Femur (tissue), 1 donor: ENCODE results near the gene OSBPL1A.

Experiments used
- DNase-seq: peaks from one replicate; pipeline ENCODE4 v3.0.0-alpha.2; 2017

Gene OSBPL1A

GRCh38 chr18:24326211-24326610, 71.4 kb downstream of the OSBPL1A start:
- no peak for DNase-seq

DNA sequence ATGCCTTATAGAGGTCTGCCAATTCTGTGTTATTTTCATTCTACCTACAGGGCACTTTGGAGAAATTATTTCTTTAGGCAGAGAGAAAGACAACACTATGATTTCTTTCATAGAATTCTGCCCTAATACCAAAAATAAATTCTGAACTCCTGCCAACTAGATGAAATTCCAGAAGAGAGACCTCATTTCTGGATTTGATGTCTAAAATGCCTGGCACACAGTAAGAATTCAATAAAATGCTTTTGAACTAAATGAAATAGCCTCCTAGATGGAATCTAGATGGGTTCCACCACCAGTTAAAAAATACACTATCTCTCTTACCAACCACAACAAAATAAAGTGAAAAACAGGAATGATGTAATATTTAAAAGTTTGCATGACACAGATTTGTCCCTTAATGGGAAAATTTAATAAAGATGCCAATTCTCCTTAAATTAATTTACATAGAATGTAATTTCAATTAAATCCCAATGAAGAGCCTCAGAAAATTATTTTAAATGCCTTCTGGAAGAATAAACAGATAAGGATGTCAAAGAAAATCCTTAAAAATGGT, 75.0 kb downstream of the OSBPL1A start:
- no peak for DNase-seq

- no peak for DNase-seq
Observed at GRCh38 chr18:24321071-24321470, 76.6 kb downstream of the OSBPL1A start.

GRCh38 chr18:24319757-24320156, 77.9 kb downstream of the OSBPL1A start:
- no peak for DNase-seq

GRCh38 chr18:24317370-24317769, 80.3 kb downstream of the OSBPL1A start:
- DNase-seq = no peak

DNA sequence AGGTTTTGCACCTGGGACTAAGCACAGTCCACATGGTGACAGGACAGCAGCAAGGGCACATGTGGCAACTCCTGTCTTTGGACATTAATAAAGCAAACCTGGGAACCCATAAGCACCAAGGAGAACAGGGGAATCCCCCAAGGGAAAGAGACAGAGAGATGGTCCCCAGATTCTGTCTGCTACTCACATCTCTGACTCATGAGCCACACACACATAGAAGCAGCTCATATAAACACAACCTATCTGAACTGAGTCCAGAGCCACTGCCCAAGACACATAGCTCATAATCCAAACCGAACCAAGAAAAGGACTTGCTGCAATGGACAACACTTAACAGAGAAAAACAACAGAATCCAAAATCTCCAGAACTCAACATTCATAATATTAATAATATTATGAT, 82.5 kb downstream of the OSBPL1A start:
- DNase-seq = no peak

DNA sequence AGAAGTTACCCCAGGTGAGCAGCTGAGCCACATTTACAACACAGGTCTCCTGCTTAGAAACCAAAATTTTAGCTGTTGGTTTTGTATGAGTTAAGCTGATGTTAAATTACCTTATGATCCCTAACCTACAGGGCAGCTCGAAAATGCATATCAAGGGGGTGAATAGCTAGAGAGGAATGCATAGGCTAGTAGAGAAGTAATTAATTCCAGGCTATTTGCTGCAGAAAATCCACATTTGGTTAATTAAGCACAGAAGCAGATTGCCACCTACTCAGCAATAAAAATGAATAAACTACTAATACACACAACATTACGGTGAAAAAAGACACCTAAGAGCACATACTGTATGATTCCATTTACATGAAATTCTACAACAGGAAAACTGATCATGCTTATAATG, 91.4 kb downstream of the OSBPL1A start:
- DNase-seq = no peak

- no peak for DNase-seq
Observed at GRCh38 chr18:24300703-24301102, 96.9 kb downstream of the OSBPL1A start.

DNA sequence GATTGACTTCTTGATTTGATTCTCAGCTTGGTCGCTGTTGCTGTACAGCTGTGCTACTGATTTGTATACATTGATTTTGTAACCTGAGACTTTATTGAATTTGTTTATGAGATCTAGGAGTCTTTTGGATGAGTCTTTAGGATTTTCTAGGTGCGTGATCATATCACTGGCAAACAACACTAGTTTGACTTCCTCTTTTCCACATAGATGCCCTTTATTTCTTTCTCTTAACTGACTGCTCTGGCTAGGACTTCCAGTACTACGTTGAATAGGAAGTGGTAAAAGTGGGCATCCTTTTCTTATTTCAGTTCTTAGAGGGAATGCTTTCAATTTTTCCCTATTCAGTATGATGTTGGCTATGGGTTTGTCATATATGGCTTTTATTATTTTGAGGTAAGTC, 101.3 kb downstream of the OSBPL1A start:
- DNase-seq = no peak

GRCh38 chr18:24293254-24293653, 104.4 kb downstream of the OSBPL1A start:
- DNase-seq = no peak

GRCh38 chr18:24278591-24278990, 119.0 kb downstream of the OSBPL1A start:
- DNase-seq = no peak

GRCh38 chr18:24277516-24278195, 120.0 kb downstream of the OSBPL1A start:
- DNase-seq = no peak

DNA sequence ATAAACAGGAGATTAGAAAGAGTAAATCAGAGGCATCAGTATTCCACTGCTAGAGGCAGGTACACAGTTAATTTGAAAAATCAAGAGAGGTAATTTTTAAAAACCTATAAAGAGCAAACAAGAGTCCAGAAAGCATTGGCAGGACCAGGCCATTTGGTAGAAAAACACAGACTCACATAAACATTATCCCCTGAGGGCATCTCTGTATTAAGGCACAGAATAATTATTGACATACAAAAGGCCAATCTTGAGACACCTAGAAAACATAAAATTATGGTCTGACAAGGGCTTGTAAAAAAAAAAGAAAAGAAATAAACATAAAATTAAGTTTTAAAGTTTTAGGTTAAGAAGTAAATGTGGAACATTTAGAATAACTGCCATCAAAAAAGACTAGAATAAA, 120.6 kb downstream of the OSBPL1A start:
- DNase-seq = no peak

DNA sequence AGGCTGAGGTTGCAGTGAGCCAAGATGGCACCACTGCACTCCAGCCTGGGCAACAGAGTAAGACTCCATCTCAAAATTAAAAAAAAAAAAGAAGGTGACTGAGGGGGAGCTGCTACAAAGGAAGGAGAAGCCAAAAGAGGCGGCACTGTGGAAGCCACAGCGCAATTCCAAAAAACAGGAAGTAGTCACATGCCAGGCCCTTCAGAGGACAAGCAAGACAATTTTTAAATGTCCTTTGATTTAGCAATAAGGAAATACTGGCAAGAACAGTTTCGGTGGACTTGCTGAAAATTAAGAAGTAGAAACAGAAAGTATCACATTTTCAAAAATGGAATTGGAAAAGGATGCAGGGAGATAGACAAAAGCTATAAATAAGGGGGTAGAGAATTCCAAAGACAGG, 122.8 kb downstream of the OSBPL1A start:
- no peak for DNase-seq

- no peak for DNase-seq
Observed at GRCh38 chr18:24273596-24273995, 124.0 kb downstream of the OSBPL1A start.

DNA sequence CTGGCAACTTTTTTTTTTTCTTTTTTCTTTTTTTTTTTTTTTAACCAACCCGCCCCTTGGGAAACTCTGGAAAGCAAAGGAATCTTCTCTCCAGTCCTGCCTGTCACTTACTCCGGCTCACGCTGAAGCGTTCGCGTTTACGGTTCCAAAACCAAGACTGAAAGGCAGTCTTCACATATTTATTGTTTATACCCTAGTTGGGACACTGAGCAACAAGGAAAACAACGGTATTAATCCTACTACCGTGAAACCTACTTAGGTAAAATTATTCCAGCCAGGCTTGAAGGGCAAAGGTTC, 125.4 kb downstream of the OSBPL1A start:
- DNase-seq = no peak

- peak; percentile 83 for DNase-seq
Observed at GRCh38 chr18:24271381-24272228, 126.0 kb downstream of the OSBPL1A start.

DNA sequence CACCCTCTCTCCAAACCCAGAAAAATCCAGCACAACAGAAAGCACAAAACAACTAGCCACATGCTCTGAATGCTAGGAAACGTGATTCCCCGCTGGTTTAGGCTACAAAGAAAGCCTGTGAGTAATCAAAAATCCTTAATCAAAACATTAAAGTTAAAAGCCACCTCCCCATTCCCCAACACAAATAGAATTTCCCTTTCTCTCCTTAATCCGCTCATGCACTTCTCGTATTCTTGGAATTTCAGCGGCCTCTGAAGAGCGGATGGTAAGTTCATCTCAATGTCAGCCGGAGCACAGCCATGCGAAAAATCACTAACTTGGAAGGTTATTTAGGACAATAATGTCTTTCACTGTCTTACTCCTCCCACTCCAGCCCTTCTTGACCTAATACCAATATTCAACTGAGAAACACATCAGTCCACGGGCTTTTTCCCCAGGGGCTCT, 126.7 kb downstream of the OSBPL1A start:
- DNase-seq = no peak

- DNase-seq = no peak
Observed at GRCh38 chr18:24270358-24270936, 127.2 kb downstream of the OSBPL1A start.

GRCh38 chr18:24268784-24269550, 128.7 kb downstream of the OSBPL1A start:
- no peak for DNase-seq

DNA sequence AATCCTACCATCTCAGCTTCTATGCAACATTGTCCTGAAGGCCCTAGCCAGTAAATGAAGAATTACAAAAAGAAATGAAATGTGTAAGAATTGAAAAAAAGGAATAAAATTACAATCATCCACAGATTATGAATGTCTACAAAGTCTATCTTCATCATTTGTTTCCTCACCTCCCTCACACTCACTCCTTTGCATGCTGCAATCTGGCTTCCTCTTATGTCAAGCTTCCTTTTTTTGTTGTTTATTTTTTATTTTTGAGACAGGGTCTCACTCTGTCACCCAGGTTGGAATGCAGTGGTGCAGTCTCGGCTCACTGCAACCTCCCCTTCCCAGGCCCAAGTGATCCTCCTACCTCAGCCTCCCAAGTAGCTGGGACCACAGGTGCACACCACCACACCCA, 129.7 kb downstream of the OSBPL1A start:
- no peak for DNase-seq

DNA sequence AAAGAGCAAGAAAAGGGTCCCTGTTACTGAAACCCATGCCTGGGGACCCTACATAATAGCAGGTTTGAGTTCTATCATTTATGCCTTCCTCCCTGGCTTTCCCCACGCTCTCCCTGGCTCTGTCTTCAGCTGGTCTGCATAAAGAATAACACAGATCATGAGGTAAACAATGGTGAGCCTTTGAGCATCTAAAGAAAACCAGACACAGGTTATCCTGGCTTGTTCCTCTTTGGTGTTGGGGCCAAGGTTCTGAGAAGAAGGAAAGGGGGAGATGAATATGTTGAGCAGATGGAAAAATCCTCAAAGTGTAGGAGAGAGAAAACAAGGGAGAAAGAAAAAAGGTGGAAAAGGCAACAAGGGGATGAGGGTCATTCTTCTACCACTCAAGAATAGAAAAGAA, 131.5 kb downstream of the OSBPL1A start:
- no peak for DNase-seq

DNA sequence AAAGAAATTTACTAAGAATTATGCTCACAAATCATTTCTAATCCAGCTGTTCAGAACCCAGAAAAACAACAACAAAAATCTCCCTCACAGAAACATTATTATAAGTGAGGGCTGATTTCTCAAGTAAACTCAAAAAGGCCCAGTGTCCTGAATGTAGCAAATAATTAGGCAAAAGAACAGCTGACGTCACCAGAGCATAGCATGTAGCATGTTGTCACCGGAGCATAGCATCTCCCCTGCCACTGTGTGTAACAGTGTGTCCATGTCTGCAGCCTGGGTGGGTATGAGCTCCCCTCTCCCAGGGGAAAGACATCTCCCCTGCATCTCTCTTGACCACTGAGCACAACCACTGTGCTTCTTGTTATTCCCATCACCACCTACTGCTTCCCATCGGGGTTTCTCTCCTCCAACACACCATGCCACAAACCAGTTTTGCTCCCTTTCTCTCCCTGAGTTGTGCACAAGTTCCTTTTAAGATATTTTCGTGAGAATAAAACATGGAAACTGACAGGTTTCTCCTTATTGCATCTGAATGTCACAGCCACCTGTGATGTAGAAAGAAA, 132.0 kb downstream of the OSBPL1A start:
- DNase-seq = no peak
